ENCODE measurements around the gene CNTNAP2.

DNA sequence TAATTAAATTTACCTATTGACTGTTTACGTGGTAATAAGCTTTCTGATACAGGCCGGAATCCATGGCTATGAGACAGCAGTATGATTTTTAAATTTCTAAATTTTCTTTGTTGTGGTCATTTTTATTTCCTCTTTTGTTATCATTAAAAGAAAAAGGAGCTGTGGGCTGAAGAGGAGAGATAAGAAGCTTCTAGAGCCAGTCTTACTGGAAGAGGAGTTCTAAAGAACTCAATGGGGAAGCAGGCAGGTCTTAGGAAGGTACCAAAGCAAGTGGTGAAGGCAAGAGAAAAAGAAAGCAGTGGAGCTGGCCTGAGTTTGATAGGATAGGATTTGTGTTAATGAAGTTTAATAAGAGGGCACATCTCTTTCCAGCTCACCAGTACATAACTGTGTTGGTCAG is 1187.8 kb downstream of the CNTNAP2 start:
- TF ChIP-seq GATA3 (IDR thresholded peaks at IDR 0.05; ENCODE audit: low read depth, low read length) (no peak), GATA2 (IDR thresholded peaks at IDR 0.05; ENCODE audit: low read depth, low read length) (no peak)
